HG03159 (cell line): ENCODE data around the gene SLC25A29.
A peak's percentile ranks its signal among the peaks of the same experiment; 100 is the strongest.
"Not testable (repeated sequence)": the region's sequence is repeated elsewhere in the genome, so short reads cannot be mapped to it uniquely, and the experiment has no call there.

Experiments used
- ATAC-seq: cut with Tn5 transposase; IDR thresholded peaks from one replicate; pipeline ENCODE4 v1.9.1; 2021; ENCODE audit warnings: mild to moderate bottlenecking, moderate library complexity; ENCODE audit not compliant: unreplicated experiment

SLC25A29 gene

DNA sequence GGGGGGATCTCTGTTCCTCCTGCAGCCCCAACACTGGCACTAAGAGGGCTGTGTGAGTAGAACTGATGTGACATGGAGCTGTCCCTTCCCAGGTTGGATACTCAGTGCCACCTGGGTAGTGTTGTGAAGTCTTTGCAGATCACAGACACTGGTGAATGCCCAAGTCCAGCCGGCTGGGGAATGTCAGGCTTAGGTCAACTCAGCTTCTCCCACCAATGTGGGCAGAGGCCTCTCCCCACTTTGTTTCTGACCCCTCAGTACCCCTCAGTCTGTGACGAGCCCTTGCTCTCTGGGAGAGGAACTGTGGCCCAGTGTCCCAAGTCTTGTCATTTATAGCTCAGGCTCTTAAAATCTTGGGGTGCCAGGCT, 11.3 kb downstream of the SLC25A29 start:
- no peak for ATAC-seq

DNA sequence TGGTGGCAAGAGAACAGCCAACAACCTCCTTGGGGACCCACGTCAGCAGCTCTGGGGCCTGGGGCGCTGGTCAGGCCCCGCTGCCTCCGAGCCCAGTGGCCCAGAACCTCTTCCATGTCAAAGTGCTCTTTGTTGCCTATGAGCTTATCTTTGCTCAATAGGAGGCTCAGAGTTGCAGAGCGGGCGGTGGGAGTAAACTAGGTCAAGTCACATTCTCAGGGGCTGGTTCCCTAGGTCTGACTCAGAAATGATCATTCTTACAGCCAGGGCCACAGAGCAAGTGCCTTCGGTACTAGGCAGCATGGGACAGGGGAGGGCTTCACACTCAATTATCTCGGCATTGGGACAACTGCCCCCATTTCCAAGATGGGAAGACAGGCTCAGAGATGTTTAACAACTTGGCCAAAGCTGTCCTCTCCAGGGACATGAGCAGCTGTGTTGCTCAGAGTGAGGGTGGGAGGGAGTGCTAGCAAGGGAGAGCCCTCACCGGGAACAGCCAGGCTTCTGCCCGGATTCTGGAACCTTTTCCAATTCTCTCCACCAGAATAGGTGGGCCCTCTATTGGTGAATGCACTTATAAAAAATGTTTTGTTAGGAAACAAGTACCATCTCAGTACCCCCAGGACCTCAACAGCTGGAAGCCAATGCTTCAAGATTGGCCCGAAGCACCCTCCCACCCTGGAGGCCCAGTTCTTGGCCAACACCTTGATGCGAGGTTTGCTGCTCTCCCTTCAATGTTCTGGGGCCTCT, 11.9 kb downstream of the SLC25A29 start:
- no peak for ATAC-seq

DNA sequence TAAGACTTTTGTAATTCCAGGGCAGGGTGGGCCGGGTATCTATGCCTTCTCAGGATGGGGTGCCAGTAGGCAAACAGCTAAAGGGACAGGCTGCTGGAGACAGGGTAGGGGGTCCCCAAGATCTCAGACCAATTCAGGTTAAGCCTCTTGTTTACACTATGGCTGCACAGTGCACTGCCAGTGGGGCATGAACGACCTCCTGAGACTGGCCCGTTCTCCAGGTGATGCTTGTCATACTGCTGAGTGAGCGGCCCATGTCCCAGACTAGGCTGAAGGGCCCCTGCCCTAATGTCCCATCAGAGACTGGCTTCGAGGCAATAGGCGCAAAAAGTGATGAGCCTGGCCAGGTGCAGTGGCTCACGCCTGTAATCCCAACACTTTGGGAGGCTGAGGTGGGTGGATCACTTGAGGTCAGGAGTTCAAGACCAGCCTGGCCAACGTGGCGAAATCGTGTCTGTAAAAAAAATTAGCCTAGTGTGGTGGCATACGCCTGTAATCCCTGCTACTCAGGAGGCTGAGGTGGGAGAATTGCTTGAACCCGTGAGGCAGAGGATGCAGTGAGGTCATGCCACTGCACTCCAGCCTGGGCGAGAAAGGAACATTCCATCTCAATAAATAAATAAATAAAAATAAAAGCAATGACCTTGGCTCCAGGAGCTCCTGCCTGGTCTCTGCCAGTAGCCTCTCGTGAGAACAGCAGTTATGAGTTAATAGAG, 12.6 kb downstream of the SLC25A29 start:
- ATAC-seq = no peak

DNA sequence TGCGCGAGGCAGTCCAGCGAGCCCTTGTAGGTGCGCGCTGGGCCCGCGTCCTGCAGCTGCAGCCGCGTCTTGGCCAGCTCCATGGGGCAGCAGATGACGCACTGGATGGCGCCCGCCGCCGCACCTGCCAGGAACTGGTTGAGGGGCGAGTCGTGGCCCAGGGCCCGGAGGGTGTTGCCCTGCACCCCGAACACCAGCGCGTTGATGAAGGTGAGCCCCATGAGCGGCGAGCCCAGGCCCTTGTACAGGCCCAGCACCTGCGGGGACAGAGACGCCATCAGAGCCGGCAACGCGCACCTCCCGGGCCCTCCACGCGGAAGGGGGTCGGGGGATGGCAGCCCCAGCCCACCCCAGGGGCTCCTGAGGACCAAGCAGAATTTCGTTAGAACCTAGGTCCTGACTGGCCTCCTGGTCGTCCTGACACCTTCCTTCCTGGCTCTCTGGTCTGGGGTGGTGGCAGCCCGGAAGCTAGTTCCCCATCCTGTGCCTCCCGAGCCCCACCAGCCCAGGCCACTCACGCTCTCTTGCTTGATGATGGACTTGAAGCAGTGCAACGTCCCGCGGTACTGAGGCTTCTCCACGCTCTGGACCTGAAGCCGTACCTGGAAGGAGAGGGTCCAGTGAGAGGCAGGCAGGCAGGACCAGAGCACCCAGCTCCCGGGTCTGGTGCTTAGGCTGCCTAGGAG, 13.3 kb downstream of the SLC25A29 start:
- no peak for ATAC-seq

DNA sequence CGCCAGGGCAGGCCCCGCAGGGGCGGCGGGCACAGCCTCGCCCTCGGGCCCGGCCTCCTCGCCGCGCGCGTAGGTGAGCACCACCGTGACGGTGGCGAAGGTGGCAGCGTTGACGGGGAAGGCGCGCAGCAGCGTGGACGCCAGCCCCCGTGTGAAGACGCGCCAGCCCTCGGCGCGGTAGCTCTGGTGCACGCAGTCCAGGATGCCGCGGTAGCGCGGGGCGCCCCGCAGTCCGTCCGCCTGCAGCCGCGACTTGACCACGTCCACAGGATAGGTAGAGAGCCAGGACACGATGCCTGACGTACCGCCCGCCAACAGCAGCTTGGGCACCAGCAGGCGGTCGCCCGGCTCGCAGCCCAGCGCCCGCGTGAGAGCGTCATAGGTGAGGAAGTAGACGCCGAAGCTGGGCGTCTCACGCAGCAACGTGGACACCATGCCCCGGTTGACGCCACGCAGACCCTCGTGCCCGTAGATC, 13.9 kb downstream of the SLC25A29 start:
- ATAC-seq = no peak

DNA sequence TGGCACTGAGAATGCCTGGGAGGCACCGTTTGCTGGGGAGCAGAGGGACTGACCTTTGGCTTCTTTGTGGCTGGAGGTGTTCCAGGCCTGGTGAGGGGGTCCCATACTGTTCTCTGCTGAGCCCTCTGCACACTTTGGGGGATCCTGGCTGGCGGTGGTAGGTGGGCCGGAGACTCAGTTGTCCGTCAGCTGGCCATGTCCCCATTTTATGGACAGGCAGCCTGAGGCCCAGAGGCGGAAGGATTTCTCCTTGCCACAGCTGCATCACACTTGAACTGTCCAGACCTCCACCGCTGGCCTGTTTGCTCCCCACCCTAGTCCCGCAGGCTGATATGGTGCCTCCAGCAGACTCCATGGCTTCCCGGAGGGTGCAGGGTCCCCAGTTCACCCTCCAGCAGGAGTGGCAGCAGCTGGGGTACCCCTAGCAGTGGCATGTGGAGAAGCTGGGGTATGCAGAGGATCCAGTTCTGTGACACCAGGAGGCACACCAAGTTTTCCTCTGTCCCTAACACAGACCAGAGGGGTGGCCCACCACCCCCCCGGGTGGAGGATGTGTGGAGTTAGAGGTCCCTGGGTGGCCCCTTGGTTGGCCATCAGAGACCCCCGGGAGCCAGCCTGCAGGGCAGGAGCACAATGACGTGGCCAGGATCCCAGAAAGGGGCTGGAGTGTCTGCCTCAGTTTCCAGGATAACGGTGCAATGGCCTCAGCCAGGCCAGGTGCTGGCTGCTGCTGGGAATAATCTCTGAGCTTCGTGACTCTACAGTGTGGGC, 14.8 kb downstream of the SLC25A29 start:
- no peak for ATAC-seq

DNA sequence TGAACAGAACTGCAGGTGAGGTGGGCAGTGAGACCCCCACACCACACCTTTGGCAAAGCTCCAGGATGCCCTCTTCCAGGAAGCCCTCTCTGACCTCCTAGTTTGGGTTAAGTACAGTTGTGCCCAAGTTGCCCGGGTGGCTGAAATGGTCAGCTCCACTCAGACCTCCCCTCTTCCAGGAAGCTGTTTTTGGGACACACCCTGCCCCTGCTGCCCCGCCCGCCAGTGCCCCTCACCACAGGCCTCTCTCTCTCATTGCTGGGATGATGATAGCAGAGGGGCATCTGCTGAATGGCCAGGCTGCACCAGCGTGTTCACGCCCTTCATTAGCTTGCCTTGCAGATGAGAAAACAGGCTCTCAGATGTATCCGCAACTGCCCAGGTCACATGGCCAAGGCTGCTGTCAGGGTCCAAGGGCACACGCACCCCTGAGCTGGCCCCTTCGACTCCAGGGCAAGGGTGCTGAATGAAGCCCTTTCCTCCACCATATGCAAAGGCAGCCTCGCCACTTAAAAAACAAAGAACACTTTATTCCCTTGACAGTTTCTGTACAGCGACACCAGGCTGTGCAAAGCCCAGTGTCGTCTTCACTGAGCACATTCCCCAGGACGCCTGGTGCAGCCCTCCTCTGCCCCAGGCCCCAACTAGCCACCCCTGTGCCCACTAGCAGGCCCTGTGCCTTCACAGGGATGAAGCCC, 15.5 kb downstream of the SLC25A29 start:
- ATAC-seq = no peak

DNA sequence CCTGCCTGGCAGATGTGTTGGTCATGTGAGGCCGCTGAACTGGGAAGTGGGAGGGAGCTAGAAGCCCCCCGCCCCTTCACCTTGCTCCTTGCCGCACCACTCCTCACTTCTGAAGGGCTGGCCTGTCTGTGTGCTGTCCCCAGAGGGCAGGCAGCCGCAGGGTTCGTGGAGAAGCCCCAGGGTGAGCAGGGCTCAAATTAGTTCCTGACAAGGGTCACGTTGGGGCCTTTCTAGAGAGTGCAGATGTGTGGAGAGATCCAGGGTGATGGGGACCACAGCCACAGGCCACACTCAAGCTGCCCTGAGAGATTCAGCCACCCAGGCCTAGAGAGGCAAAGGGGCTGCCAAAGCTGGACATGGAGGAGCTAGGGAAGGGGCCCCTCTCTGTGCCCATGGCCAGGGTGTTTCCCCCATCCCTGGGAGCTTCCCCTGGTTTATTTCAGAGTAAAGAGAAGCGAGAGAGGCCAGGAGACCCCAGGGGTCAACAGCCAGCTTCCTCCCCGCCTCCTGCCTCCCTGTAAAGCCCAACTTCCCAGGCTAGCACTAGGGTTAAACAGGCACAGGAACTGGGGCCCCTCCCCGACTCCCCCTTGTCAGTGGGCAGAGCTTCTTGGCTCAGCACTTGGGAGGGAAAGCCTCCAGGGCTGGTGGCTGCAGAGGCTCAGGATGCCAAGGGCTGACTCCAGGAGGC, 16.2 kb downstream of the SLC25A29 start:
- no peak for ATAC-seq

DNA sequence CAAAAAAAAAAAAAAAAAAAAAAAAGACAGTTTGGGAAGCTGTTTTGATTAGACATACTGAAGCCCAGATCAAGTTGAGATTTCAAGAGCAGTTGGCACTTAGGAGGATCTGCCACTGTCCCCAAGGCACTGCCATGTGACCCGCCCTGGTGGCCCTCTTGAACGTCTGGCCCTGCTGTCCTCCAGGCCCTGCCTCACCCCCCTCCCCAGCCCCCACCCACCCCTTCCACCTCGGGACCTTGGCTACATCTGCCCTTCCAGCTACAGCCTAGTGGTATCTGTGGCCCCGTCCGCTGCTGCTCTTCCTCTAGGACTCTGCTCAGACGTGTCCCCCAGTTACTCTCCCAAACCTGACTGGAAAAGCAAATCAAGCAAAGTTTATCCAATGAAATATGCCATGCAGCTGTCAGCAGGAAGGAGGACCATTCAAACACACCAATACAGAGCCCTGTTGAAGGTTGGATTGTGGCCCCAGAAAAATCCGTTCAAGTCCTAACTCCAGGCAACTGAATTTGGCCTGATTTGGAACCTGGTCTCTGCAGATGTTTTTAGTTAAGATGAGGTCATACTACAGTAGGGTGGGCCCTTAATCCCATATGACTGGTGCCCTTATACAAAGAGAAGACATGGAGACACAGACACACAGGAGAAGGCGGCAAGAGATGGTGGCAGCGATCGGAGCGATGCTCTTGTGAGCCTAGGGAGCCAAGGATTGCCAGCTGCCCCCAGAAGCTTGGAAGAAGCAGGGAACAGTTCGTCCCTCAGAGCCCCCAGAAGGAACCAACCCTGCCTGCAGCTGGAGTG, 17.7 kb downstream of the SLC25A29 start:
- ATAC-seq = no peak

DNA sequence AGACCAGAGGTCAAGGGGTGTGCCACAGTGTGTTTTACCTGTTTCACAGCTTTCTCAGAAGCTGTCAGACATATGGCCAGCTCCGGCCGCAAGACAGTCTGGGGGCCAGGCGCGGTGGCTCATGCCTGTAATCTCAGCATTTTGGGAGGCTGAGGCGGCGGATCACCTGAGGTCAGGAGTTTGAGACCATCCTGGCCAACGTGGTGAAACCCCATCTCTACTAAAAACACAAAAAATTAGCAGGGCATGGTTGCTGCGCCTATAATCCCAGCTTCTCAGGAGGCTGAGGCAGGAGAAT, 18.3 kb downstream of the SLC25A29 start:
- ATAC-seq = not testable (repeated sequence)

DNA sequence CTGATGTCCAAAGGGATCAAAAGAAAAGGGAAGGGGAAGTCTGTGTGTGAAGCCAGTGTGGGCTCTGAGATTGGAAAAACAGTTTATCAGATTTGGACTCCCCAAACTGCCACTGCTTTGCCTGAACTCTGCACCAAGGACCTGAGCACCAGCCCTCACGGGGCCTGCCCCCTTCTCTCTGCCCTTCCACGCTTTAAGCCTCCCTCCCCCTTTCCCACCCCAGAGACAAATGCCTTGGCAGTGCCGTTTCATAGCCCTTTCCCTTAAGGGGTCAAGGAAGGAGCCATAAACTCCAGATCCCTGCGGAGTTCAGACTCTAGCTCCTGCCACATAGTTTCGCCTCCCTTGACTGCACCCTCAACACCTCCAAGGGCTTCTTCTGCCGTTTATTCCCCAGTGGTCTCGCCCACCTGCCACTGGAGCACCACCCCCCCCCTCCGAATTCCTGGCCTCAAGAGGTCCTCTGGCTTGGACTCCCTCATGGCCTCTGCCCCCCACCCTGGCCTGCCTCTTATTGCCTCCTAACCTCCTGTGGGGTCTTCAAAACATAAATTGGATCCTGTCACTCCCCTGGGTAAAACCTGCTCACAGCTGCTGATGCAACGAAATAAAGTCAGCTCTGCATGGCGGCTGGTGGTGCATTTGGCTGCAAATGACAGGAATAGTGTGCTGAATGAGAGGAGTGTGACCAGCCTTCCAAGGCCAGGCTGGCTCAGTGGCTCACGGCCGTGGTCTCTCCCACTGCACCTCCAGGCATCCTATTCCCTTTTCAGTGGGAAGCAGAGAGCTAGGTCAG, 18.8 kb downstream of the SLC25A29 start:
- ATAC-seq = no peak

DNA sequence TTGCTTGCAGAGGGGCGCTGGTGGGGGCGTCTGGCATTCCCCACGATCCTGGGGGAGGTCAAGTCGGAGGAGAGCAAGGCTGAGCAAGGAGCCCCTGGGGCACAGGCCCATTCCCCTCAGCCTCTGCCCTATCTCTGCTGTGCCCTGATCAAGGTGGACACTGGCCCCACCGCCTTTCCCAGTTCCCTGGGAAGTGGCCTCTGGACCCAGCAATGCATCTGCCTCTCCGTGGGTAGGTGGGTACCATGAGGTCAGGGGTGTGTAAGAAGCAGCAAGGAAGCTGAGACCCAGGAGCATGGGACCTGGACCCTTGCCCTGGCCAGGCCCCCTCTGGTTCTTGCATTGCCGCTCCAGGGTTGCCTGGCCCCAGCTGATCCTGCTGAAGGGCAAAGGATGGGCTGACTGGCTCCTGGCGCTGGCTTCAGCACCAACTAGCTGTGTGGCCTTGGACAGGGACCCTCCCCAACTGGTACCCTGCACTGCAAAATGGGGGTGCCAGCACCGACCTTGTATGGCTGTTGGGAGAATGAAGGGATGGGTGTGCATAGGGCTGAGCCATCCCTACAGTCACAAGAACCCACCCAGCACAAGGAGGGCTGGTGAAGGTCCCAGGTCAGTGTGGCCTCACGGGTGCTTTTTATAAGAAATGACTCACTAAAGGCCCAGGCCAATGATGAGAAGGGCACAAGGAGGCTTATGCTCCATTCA, 19.6 kb downstream of the SLC25A29 start:
- ATAC-seq = no peak

DNA sequence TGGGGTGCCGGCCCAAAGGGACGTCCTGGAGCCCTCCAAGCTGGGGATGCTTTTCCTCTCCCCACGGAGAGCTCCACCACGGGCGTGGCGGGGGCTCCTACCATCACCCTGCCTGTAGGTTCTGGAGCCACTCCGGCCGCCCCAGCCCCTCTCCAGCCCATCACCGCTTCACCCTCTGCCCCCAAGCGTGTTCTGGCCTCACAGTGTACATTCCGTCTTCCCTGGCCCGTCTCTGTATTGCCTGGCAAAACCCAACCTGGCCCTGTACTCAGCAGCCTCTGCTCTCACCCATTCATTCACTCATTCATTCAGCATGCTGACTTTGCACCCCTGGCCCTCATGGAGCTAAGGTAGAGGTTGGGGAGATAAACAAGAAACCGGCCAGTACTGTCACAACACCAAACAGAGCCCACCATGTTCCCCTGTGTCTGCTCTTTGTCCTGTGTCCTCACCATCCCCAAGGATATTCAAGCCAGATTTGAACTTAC, 20.3 kb downstream of the SLC25A29 start:
- no peak for ATAC-seq

DNA sequence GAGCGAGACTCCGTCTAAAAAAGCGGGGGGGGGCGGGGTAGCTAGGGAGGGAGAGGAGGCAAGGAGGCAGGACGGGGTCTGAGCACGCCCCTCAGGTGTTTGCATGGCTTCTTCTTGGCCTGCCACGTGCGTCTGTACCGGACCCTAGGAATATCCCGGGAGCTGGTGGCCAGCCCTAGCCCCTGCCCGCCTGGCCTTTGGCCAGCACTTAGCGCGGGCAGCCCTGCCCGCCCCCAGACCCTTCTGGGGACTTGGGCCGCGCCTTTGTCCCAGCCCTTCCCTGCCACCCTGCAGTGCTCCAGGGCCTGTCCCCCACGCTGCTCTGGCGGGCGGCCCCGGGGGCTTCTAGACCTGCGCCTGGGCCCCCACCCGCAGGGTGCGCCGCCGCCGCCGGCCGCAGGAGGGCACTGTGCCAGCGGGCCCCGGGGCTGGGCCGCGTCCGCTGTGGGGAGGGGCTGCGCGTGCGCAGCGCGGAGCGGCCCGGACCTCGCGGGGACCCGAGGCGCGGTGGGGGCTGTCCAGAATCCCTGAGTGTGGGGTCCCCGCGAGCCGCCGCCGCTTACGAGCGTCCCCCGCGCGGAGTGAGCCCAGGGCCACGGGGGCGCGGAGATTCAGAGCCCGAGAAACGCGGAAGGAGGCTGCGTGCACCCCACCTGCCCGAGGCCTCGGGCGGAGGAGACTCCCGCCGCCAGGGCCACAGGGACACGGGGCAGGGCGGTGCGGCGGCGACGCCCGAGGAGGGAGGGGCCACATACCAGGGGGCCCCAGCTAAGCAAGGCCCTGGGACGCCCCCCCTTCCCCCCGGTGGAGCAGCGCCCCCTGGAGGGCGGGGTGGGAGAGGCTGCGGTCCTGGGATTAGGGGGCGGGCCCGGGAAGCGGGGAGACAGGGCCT, 21.0 kb downstream of the SLC25A29 start:
- ATAC-seq = peak; percentile 83

DNA sequence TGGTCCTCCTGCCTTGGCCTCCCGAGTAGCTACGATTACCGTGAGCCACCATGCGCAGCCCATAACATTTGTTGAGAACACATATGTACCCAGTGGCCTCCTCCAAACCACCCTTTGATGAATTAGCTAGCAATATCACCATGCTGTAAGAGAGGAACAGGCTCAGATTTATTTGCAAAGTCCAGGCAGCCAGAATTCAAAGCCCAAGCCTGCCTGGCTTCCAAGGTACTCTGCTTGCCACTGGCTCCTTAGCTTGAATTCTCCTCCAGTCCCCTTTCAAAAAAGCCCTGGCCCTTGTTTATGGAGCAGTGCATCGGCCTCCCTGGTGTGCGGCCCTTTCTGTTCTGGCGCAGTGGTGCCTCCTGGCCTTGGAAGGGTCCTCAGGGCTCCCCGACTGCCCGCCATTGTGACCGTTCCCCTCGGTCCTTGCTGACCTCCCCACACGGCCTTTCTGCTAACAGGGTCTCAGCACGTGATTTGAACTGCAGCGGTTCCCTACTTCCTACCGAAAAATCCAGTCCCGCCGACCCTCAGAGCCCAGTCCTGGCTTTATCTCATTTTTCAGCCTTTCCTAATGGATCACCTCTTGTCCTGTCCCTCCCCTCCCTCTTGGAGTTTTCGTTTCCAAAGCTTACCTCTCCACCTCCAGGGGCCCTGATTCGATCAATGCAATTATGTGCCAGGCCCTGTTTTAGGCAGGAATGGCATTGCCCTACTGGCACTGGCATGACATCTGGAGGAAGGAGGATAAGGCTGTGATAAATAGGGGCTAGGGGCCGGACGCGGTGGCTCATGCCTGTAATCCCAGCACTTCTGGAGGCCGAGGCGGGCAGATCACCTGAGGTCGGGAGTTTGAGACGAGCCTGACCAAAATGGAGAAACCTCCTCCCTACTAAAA, 22.0 kb downstream of the SLC25A29 start:
- no peak for ATAC-seq

DNA sequence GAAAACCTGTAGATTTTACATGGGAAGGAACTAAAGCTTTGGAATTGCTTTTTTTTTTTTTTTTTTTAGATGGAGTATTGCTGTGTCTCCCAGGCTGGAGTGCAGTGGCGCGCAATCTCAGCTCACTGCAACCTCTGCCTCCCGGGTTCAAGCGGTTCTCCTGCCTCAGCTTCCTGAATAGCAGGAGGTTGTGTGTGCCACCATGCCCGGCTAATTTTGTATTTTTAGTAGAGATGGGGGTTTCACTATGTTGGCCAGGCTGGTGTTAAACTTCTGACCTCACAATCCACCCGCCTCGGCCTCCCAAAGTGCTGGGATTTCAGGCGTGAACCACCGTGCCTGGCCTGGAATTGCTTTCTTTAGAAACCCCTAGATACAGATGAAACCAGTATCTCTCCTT, 22.8 kb downstream of the SLC25A29 start:
- ATAC-seq = not testable (repeated sequence)
